Epithelial cell of proximal tubule (primary cell): ENCODE data around the gene SYT1. TPM values are rescaled to one million over a fixed set of nuclear protein-coding genes. Genes with fewer than 3 reads are reported as not detected.

ENCODE experiments used
- DNase-seq: peaks from one replicate; pipeline ENCODE4 v3.0.0-alpha.2; 2011; ENCODE audit warnings: low read depth
- H3K4me3 ChIP-seq: 2 replicates; pipeline ENCODE4 v1.5.1; 2011; ENCODE audit warnings: low read depth, mild to moderate bottlenecking, low read length
- CTCF ChIP-seq: conservative IDR thresholded peaks from 2 replicates; pipeline ENCODE4 v1.5.1; 2012; ENCODE audit warnings: low read depth, mild to moderate bottlenecking, low read length
- total RNA-seq: library from RNA; depleted of rRNA; stranded (reverse); fragments of >200 nt; gene quantifications from 2 replicates; pipeline ENCODE4 v1.2.3, GENCODE V29; 2015

Gene SYT1
- total RNA-seq, 1 donor from 2014 or later, result 2.0 TPM

DNA sequence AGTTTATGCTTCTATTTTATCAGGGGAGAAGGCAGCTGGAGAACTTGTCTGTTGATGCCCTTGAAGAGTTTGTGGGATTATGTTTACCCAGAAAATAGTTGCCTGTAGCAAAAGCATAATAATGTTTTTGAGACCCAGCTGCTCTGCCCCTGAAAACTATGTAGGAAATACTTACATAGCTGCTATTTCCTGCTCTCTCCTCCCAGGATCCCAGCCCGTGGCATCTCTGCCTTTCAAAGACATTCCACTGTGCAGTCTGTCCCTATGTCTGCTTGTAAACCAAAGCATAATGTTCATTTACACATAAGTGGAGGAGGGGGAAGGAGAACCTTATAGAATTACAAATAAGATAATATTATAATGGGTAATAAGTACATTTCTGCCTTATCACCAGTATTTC lies 198.7 kb downstream of the SYT1 start:
- no peak for DNase-seq
- no peak for TF ChIP-seq CTCF
- H3K4me3 ChIP-seq, result no peak overlapping the region

DNA sequence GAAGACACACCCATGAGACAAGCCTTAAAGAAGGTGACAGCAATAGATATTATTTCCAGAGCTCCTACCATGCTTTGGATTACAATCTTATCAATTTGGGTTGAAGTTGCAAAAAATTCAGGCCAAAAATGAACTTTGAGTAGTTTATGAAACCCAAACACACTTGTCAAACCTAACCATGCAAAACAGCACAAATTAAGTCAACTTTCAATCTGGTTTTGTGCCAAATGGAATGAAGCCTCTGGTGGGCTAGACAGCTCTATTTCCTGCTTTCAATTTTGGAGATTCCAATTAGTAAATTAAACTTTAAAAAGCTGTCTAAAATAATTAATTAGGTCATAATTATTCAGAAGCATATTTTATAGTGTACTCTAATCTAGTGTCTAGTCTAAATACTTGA lies 203.4 kb downstream of the SYT1 start:
- no peak overlapping the region for H3K4me3 ChIP-seq
- no peak for DNase-seq
- no peak for TF ChIP-seq CTCF

DNA sequence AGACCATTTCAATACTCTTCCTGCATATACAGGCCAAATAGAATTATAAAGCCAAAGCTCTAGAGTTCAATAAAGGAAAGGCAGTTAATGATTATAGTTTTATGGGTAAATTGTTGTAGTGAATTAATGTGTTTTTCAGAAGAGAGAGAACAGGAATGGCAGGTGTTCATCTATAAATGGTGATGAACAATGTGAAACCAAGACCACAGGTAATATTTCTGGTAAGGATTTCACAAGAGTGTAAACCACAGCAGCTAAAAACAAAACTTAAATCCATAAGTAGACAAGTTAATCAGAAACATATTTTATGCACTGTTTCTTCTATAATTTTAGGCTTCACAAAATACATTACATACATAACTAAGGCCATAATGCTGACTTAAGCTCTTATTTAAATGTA lies 204.4 kb downstream of the SYT1 start:
- TF ChIP-seq CTCF, result no peak
- no peak for DNase-seq
- H3K4me3 ChIP-seq, result no peak overlapping the region

- DNase-seq, result no peak
- H3K4me3 ChIP-seq, result no peak overlapping the region
- TF ChIP-seq CTCF, result no peak
Measured at GRCh38 chr12:79071498-79071897, 206.9 kb downstream of the SYT1 start.

DNA sequence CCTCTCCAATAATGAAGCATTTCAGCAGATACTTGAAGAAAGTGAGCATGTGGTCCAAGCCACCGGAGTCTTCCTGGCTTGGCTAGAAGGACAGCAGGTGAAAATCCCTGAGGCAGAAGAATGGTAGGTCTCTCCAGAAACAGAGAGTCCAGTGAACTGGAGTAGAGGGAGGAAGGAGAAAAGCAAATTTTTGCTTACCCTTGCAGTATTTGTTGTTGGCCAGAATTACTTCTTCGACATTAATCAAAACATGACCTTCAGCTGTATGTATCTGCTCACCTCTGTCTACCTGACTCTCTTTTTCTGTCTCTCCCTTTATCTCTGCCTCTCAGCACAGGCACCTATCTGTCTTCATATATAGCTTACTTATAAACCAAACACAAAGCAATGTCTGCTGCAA lies 208.9 kb downstream of the SYT1 start:
- no peak for TF ChIP-seq CTCF

DNA sequence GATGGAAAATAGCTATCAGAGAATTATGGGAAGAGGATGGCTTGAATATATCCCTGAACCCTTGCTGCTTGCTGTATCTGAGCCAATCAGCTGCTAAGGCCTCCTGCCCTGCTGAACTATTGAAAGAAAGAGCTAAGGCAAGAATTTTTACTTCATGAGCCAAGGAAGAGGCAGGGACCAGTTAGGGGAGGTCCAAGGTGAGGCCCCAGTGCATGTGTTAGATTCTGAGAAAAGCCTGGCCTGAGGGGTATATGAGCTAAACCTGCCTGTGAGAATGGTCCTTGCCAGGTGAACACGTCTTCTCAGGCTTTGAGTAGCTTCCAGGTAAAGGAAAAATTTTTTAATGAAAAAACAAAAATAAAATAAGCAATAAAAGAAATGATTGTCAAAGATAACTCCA lies 218.0 kb downstream of the SYT1 start:
- TF ChIP-seq CTCF, result no peak
- H3K4me3 ChIP-seq, result no peak overlapping the region
- no peak for DNase-seq

More for the DNA sequence above, 208.9 kb downstream of the SYT1 start:
- no peak for DNase-seq
- no peak overlapping the region for H3K4me3 ChIP-seq

- TF ChIP-seq CTCF, result no peak
- no peak overlapping the region for H3K4me3 ChIP-seq
- DNase-seq, result no peak
Measured at GRCh38 chr12:79083181-79083580, 218.6 kb downstream of the SYT1 start.
